ENCODE results near the gene CWF19L2.

The CWF19L2 gene

DNA sequence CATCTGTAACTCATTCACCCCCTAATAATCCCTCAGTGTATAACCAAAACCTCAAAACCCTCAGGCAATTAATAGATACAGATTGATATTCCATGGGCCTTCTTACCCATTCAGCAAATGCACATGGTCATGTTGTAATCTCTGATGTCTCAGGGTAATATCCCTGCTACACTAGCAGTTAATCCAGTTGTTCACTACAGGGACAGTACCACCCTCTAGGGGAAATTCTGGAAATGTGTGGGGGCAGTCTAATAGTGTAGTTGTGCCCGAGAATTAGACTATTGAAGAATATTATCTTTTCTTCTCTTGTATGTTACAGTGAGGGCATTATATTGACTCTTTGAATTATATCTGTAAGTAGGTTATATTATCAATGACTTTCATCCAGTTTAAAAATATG, 175.4 kb downstream of the CWF19L2 start:
- DNase-seq: no peak

All from DMS79 treated with DMSO at 0.1 percent for 48 hours (cell line).